CD4-positive, alpha-beta T cell (primary cell): ENCODE measurements around the gene SPINT2. TPM values are rescaled to one million over a fixed set of nuclear protein-coding genes. Genes with fewer than 3 reads are reported as not detected.

Source experiments
- ATAC-seq: fragments of 200-7000 bp; cut with Tn5 transposase; one replicate; pipeline ENCODE4 v1.10.0; 2022; ENCODE audit warnings: mild to moderate bottlenecking; ENCODE audit not compliant: poor library complexity
- CTCF ChIA-PET: fragments of 350-600 bp; sonication (Branson Sonifier 250); formaldehyde crosslinking; loops from one replicate; lab custom pipeline; 2021; ENCODE audit warnings: antibody characterized with exemption, inconsistent platforms; lab: Charles Lee
- POLR2A ChIA-PET: fragments of 350-600 bp; sonication (Branson Sonifier 250); formaldehyde crosslinking; loops from one replicate; lab custom pipeline; 2021; ENCODE audit warnings: antibody characterized with exemption, inconsistent platforms; lab: Charles Lee
- DNase-seq, 14 experiments: peaks; one replicate each; pipeline ENCODE4 v3.0.0-alpha.2; 2013 to 2020; ENCODE audit warnings: mixed read lengths in 2 of 14
- H3K27ac ChIP-seq, 2 donors: one replicate each; pipeline versions ENCODE4 v1.5.1 to v1.7.0; 2013; ENCODE audit warnings: low read length in 2 of 2, low read depth in 1 of 2, mild to moderate bottlenecking in 1 of 2
- H3K27me3 ChIP-seq, 2 experiments: 1 replicate in 1 of 2; 2 replicates in 1 of 2; pipeline versions ENCODE4 v1.6.1 to v1.7.0; 2013; ENCODE audit warnings: low read length in 2 of 2, control low read depth in 1 of 2, mild to moderate bottlenecking in 1 of 2, moderate library complexity in 1 of 2; ENCODE audit not compliant: insufficient read depth in 2 of 2, control insufficient read depth in 1 of 2
- H3K36me3 ChIP-seq: one replicate; pipeline ENCODE4 v1.6.1; 2013; ENCODE audit warnings: low read length, control low read depth; ENCODE audit not compliant: insufficient read depth
- H3K4me1 ChIP-seq: one replicate; pipeline ENCODE4 v1.6.1; 2013; ENCODE audit warnings: low read length, control low read depth; ENCODE audit not compliant: insufficient read depth
- H3K4me3 ChIP-seq: one replicate; pipeline ENCODE4 v1.5.1; 2013; ENCODE audit warnings: mild to moderate bottlenecking, low read length, moderate library complexity
- H3K9me3 ChIP-seq, 2 experiments: 1 replicate in 1 of 2; 2 replicates in 1 of 2; pipeline versions ENCODE4 v1.6.1 to v1.7.0; 2013; ENCODE audit warnings: low read length in 2 of 2, mild to moderate bottlenecking in 2 of 2, control low read depth in 1 of 2, moderate library complexity in 1 of 2; ENCODE audit not compliant: control insufficient read depth in 1 of 2, insufficient read depth in 1 of 2
- H3K27ac Mint-ChIP-seq: one replicate; pipeline ENCODE4 v1.8.0; 2020; ENCODE audit warnings: mixed read lengths
- H3K27me3 Mint-ChIP-seq: one replicate; pipeline ENCODE4 v1.8.0; 2021; ENCODE audit warnings: mixed read lengths
- H3K36me3 Mint-ChIP-seq: one replicate; pipeline ENCODE4 v1.8.0; 2021; ENCODE audit warnings: low read depth, mixed read lengths
- H3K4me1 Mint-ChIP-seq: one replicate; pipeline ENCODE4 v1.8.0; 2021; ENCODE audit warnings: low read depth, mixed read lengths
- H3K4me3 Mint-ChIP-seq: one replicate; pipeline ENCODE4 v1.8.0; 2020; ENCODE audit warnings: mild to moderate bottlenecking, mixed read lengths
- H3K9me3 Mint-ChIP-seq: one replicate; pipeline ENCODE4 v1.8.0; 2020; ENCODE audit warnings: mixed read lengths
- intact Hi-C, 2 experiments: fragments of 100-400 bp; cut with DNase I in 1 of 2; cut with micrococcal nuclease in 1 of 2; formaldehyde crosslinking; loops; one replicate each; pipeline versions ENCODE4 v1.15.1 to v1.9.0; 2023 to 2025; cut with DNase I, micrococcal nuclease
- total RNA-seq, 174 experiments: library from RNA in 2 of 174; stranded (reverse) in 2 of 174; gene quantifications; one replicate each; pipeline ENCODE4 v1.2.3 and lab custom pipeline; 2021 to 2026
- TF ChIP-seq, protein P1 (sequence below): fragments of 200-600 bp; IDR thresholded peaks from one replicate; pipeline ENCODE4 v1.8.0; 2022; ENCODE audit warnings: antibody characterized with exemption, mild to moderate bottlenecking

The SPINT2 gene
- total RNA-seq, 2 experiments from 2014 or later, result 25.4 to 26.5 TPM

GRCh38 chr19:38250821-38251563, 13.4 kb upstream of the SPINT2 start:
- Mint-ChIP-seq H3K9me3 (no peaks in the 10 kb centered on the region), H3K4me3 (no peak overlapping the region), H3K36me3 (no peaks in the 10 kb centered on the region), H3K4me1 (no peaks in the 10 kb centered on the region), H3K27ac (no peak overlapping the region), H3K27me3 (peaks cover 14% of the 10 kb centered on the region)
- POLR2A ChIA-PET, result no interaction called here
- Histone ChIP-seq H3K4me1 (no peaks in the 10 kb centered on the region), H3K27ac (no peak overlapping the region), H3K27me3 (peaks cover 3 to 7% of the 10 kb centered on the region in 2 experiments), H3K36me3 (no peaks in the 10 kb centered on the region), H3K4me3 (no peak overlapping the region), H3K9me3 (no peaks in the 10 kb centered on the region)
- intact Hi-C loops, result no loop called here
- TF ChIP-seq, protein P1, sequence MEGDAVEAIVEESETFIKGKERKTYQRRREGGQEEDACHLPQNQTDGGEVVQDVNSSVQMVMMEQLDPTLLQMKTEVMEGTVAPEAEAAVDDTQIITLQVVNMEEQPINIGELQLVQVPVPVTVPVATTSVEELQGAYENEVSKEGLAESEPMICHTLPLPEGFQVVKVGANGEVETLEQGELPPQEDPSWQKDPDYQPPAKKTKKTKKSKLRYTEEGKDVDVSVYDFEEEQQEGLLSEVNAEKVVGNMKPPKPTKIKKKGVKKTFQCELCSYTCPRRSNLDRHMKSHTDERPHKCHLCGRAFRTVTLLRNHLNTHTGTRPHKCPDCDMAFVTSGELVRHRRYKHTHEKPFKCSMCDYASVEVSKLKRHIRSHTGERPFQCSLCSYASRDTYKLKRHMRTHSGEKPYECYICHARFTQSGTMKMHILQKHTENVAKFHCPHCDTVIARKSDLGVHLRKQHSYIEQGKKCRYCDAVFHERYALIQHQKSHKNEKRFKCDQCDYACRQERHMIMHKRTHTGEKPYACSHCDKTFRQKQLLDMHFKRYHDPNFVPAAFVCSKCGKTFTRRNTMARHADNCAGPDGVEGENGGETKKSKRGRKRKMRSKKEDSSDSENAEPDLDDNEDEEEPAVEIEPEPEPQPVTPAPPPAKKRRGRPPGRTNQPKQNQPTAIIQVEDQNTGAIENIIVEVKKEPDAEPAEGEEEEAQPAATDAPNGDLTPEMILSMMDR, result no peak
- no peak for ATAC-seq
- CTCF ChIA-PET, result interaction anchor here (1.3 kb wide), 1 partner anchor 349 kb away, joined by 3 read pairs; no protein-coding TSS in a partner anchor
- no peak for DNase-seq

DNA sequence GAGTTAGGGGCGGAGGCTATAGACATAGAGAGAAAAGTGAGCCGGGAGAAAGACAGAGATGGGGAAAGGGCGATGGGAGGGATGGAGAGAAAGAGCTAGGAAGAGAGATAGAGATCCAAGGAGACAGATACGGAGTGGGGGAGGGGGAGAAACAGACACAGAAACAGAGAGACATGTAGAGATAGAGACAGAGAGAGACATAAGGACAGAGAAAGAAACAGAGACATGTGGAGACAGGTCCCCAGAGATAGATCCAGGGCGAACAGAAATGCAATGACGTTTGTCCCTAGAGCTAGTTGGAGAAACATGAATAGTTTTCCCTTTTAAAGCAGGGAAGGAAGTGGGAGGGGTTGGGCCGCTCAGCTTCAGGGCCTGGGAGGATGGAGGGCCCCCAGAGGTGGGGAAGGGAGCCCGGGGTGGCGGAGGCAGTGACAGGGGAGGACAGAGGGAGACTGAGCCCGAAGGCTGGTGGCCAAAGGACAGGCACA, 12.8 kb upstream of the SPINT2 start:
- intact Hi-C loops, result no loop called here
- H3K27me3 Mint-ChIP-seq, result peaks cover 16% of the 10 kb centered on the region

DNA sequence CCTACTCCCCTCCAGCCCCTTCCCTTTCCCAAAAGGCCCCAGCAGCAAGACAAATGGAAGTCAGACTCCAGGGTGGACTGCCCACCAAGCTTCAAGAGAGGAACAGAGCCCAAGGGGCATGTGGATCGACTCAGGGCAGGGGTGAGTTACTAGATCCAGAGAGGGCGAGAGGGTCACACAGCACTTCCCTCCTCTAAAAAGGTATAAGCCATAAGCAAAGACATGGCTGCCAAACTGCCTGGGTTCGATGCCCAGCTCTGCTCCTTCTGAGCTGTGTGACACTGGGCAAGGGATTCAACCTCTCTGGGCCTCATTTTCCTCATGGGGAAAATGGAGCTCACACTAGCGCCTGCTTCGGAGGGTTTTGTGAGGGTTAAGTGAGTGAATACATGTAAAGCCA, 12.0 kb upstream of the SPINT2 start:
- peaks cover 23% of the 10 kb centered on the region for H3K27me3 Mint-ChIP-seq
- peaks cover 0 to 6% of the 10 kb centered on the region in 2 experiments for H3K9me3 ChIP-seq
- no peak for DNase-seq
- H3K9me3 Mint-ChIP-seq, result no peaks in the 10 kb centered on the region
- H3K27ac Mint-ChIP-seq, result no peak overlapping the region
- intact Hi-C loops, result no loop called here
- H3K27me3 ChIP-seq, result peaks cover 14 to 16% of the 10 kb centered on the region in 2 experiments
- no peak overlapping the region for H3K4me3 ChIP-seq
- no peak for ATAC-seq
- no peaks in the 10 kb centered on the region for H3K36me3 ChIP-seq
- H3K27ac ChIP-seq, result no peak overlapping the region
- H3K36me3 Mint-ChIP-seq, result no peaks in the 10 kb centered on the region
- TF ChIP-seq, protein P1, result no peak
- POLR2A ChIA-PET, result no interaction called here
- no peaks in the 10 kb centered on the region for H3K4me1 Mint-ChIP-seq
- H3K4me3 Mint-ChIP-seq, result no peak overlapping the region
- peaks cover 4% of the 10 kb centered on the region for H3K4me1 ChIP-seq
- CTCF ChIA-PET, result no interaction called here

More for the DNA sequence above, 12.8 kb upstream of the SPINT2 start:
- H3K9me3 ChIP-seq, result peaks cover 0 to 3% of the 10 kb centered on the region in 2 experiments
- H3K36me3 ChIP-seq, result no peaks in the 10 kb centered on the region
- Mint-ChIP-seq H3K9me3 (no peaks in the 10 kb centered on the region), H3K4me1 (no peaks in the 10 kb centered on the region), H3K36me3 (no peaks in the 10 kb centered on the region), H3K27ac (no peak overlapping the region), H3K4me3 (no peak overlapping the region)
- peaks cover 4% of the 10 kb centered on the region for H3K4me1 ChIP-seq
- no peak overlapping the region for H3K4me3 ChIP-seq
- CTCF ChIA-PET, result interaction anchor here (1.3 kb wide), 1 partner anchor 349 kb away, joined by 3 read pairs; no protein-coding TSS in a partner anchor
- TF ChIP-seq, protein P1, result no peak
- DNase-seq (no peak), ATAC-seq (no peak)
- POLR2A ChIA-PET, result no interaction called here
- peaks cover 9% of the 10 kb centered on the region in 2 experiments for H3K27me3 ChIP-seq
- no peak overlapping the region for H3K27ac ChIP-seq
